AG09319 (cell line): ENCODE results near the gene REELD1.

Experiments
- DNase-seq: peaks from one replicate; pipeline ENCODE4 v3.0.0-alpha.2; 2010; ENCODE audit warnings: low read depth; ENCODE audit errors: extremely low read depth
- CTCF ChIP-seq: IDR thresholded peaks from 2 replicates; pipeline ENCODE4 v1.5.1; 2011; ENCODE audit warnings: low read depth, mild to moderate bottlenecking, inconsistent platforms, low read length, moderate library complexity

Gene REELD1

GRCh38 chr4:146179784-146180370 is 34.5 kb upstream of the REELD1 start:
- DNase-seq: no peak
- no peak for TF ChIP-seq CTCF

- DNase-seq: no peak
- no peak for TF ChIP-seq CTCF
Measured at GRCh38 chr4:146182443-146182842, 31.9 kb upstream of the REELD1 start.

- DNase-seq: no peak
- no peak for TF ChIP-seq CTCF
Measured at GRCh38 chr4:146183209-146183608, 31.1 kb upstream of the REELD1 start.

- TF ChIP-seq CTCF: no peak
Measured at GRCh38 chr4:146186041-146186440, 28.3 kb upstream of the REELD1 start.

GRCh38 chr4:146186596-146186995 is 27.7 kb upstream of the REELD1 start:
- DNase-seq: no peak
- no peak for TF ChIP-seq CTCF

More at GRCh38 chr4:146186041-146186440, 28.3 kb upstream of the REELD1 start:
- DNase-seq: no peak

GRCh38 chr4:146190456-146190855 is 23.9 kb upstream of the REELD1 start:
- TF ChIP-seq CTCF: no peak
- no peak for DNase-seq

- no peak; the same call in 1 of the 2 replicates for TF ChIP-seq CTCF
- peak; percentile 32 for DNase-seq
Measured at GRCh38 chr4:146191766-146192458, 22.4 kb upstream of the REELD1 start.
